B cell (primary cell): Measurements from ENCODE around the gene MBP.

ENCODE experiments used
- CTCF ChIP-seq: fragments of 200-600 bp; IDR thresholded peaks from one replicate; pipeline ENCODE4 v1.8.0; 2022; ENCODE audit warnings: antibody characterized with exemption, mild to moderate bottlenecking
- EZH2 ChIP-seq: IDR thresholded peaks from 2 replicates; pipeline ENCODE4 v1.6.1; 2012; ENCODE audit warnings: borderline replicate concordance, low read depth, mild to moderate bottlenecking, moderate library complexity, low read length; ENCODE audit not compliant: insufficient read depth, poor library complexity, severe bottlenecking

DNA sequence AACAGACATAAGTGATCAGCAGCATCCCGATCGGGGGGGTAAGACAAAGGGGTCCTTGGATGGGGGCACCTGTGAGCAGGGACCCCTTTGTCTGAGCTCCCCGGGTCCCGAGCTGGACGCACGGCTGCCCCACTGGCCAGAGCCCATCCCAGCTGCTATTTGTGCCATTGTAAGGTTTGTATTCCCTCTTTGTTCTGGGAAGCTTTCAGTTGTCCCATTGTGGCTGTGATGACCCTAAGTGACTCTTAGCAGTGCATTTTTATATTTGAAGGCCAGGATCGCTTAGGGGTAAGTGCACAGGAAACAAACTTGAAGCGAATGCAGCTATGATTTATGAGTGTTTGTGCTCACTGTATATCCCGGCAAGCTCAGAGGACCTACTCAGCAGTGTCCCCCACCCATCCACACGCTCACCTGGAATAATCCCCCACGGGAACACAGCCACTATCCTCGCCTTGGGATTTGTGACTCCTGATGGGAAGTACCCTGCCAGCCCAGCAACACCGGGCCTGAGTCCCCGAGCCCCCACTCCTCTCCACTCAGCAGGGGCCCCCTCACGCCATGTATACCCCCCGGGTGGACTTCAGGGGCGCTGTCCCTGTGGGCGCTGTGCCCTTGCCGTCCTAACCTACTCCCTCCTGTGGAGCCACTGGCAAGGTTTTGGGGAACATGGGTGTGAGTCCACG is 80.1 kb downstream of the MBP start:
- TF ChIP-seq CTCF (no peak), EZH2 (no peak)
